ENCODE measurements around the gene PRXL2B.

PRXL2B gene

DNA sequence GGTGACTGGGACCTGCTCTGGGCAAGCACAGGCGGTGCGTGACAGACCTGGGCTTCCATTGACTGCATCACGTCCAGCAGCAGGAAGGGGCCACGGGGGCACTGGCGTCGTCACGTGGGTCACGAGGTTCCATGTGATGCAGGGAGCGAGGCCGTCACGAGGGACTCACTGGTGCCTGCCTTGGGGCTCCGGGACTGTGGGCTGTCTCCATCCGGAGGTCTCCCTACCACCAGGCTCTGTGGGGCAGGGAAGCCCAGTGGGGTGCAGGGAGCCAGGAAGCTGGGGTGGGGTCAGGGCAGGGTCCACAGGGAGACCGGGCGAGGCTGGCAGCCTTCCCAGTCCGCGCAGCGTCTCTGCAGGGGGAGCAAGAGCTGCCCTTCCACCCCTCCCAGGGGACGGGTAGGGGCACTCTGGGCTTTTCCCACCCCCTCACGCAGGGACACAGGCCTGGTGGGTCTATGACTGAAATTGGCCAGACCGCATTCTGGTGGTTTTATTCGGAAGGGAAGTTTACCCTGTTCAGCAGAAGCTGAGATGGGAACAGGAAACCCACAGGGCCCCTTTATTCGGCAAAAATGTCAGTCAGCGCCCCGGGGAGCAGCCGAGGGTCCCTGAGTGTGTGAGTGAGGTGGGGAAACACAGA is 30.8 kb upstream of the PRXL2B start:
- POLR2A ChIA-PET, result interaction anchor here (0.6 to 3.3 kb wide), 8 partner anchors 8 to 255 kb away, joined by 3 to 51 read pairs (median 3); partner anchors contain the start of gene PRXL2B
- Histone ChIP-seq H3K4me3 (ENCODE audit: control insufficient read depth in 1 of 7, extremely low read depth in 1 of 7, insufficient read depth in 4 of 7, low read depth in 2 of 7, low read length in 6 of 7) (peak overlapping the region; percentile 37 to 89 (median 80)), H3K27me3 (replicated peaks in 2 of 5; ENCODE audit: control insufficient read depth in 4 of 5, insufficient read depth in 5 of 5, low read length in 4 of 5) (no peaks in the 10 kb centered on the region), H3K36me3 (ENCODE audit: control insufficient read depth in 4 of 4, insufficient read depth in 4 of 4, low read length in 3 of 4) (peaks cover 0 to 21% (median 13%) of the 10 kb centered on the region in 4 experiments), H3K9me3 (ENCODE audit: control extremely low read depth in 1 of 5, control insufficient read depth in 4 of 5, insufficient read depth in 2 of 5, low read depth in 1 of 5, low read length in 4 of 5) (no peaks in the 10 kb centered on the region), H3K27ac (ENCODE audit: insufficient read depth in 1 of 2, low read depth in 1 of 2, low read length in 2 of 2, poor library complexity in 1 of 2, severe bottlenecking in 2 of 2) (peak overlapping the region; percentile 72 to 89), H3K4me1 (ENCODE audit: control extremely low read depth in 1 of 4, control insufficient read depth in 4 of 4, insufficient read depth in 4 of 4, low read length in 3 of 4) (peaks cover 0 to 49% (median 44%) of the 10 kb centered on the region in 4 experiments)
- peak; percentile 88 to 97 (median 95) for DNase-seq
- 0% methylated on average over 23 of the region's 26 CpGs for WGBS (ENCODE audit: insufficient coverage)
- CTCF ChIA-PET, result interaction anchor here (0.5 to 2.5 kb wide), 12 partner anchors 9 to 140 kb away, joined by 3 to 30 read pairs (median 3); partner anchors contain the start of gene PANK4

DNA sequence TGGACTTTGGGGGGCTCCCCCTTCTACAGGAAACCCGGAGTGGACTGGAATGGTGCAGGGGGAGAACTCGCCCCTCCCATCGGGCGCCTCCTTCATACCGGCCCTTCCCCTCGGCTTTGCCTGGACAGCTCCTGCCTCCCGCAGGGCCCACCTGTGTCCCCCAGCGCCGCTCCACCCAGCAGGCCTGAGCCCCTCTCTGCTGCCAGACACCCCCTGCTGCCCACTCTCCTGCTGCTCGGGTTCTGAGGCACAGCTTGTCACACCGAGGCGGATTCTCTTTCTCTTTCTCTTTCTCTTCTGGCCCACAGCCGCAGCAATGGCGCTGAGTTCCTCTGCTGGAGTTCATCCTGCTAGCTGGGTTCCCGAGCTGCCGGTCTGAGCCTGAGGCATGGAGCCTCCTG is 30.3 kb upstream of the PRXL2B start, which contains the start of gene TNFRSF14:
Gene TNFRSF14 (plus strand): TSS at position 95 of the 401 bp plus-strand sequence. CDS start 294 bp downstream, at position 389.
- ChIA-PET POLR2A (interaction anchor here (0.6 to 3.3 kb wide), 8 partner anchors 9 to 255 kb away, joined by 3 to 51 read pairs (median 3); partner anchors contain the start of gene PRXL2B), CTCF (interaction anchor here (0.5 to 2.5 kb wide), 11 partner anchors 9 to 122 kb away, joined by 3 to 30 read pairs (median 3); partner anchors contain the start of gene PANK4)
- Histone ChIP-seq H3K9me3 (ENCODE audit: control extremely low read depth in 1 of 5, control insufficient read depth in 4 of 5, insufficient read depth in 2 of 5, low read depth in 1 of 5, low read length in 4 of 5) (no peaks in the 10 kb centered on the region), H3K4me3 (ENCODE audit: control insufficient read depth in 1 of 7, extremely low read depth in 1 of 7, insufficient read depth in 4 of 7, low read depth in 2 of 7, low read length in 6 of 7) (peak within 1 kb of the TSS; percentile 37 to 89 (median 80)), H3K36me3 (ENCODE audit: control insufficient read depth in 4 of 4, insufficient read depth in 4 of 4, low read length in 3 of 4) (peaks cover 0 to 25% (median 15%) of the 10 kb centered on the region in 4 experiments), H3K27ac (ENCODE audit: insufficient read depth in 1 of 2, low read depth in 1 of 2, low read length in 2 of 2, poor library complexity in 1 of 2, severe bottlenecking in 2 of 2) (peak within 1 kb of the TSS; percentile 72 to 89), H3K27me3 (replicated peaks in 2 of 5; ENCODE audit: control insufficient read depth in 4 of 5, insufficient read depth in 5 of 5, low read length in 4 of 5) (no peaks in the 10 kb centered on the region), H3K4me1 (ENCODE audit: control extremely low read depth in 1 of 4, control insufficient read depth in 4 of 4, insufficient read depth in 4 of 4, low read length in 3 of 4) (peaks cover 0 to 52% (median 44%) of the 10 kb centered on the region in 4 experiments)
- WGBS (ENCODE audit: insufficient coverage), result 0% methylated on average over 13 of the region's 16 CpGs
- DNase-seq, result peak; percentile 81 to 95 (median 92)

DNA sequence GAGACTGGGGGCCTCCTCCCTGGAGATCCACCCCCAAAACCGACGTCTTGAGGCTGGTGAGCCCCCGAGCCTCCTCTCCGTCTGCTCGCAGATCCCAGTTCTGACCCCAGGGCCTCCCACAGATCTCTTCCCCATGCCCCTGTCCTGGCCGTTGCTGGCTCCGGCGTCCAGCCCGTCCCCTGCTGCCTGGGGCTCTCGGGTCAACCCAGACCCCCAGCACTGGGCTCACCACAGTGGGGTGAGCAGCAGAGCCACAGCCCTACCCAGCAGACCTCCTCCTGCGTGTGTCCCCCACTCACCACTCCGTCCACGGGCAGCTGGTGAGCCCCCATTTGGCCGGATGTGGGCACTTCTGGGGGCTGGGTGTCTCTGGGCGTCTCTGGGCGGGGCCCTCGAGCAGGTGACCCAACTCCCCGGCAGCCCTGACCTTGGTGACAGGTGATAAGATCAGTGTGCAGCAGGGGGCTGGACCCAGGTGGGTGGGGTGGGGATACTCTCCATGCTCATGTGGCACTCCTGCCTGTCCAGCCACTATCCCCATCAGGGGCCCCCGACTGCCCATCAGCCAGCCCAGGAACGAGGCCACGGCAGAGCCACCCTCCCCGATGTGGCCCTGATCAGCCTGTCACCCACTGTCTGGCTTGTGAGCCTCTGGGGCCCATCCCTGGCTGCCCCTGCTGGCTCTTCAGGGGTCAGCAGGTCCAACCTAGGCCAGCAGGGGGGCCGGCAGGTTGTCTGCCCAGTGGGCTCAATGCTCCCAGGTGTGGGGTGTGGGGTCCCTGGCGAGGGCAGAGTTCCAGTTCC is 29.7 kb upstream of the PRXL2B start:
- ChIA-PET CTCF (interaction anchor here (1.1 to 2.5 kb wide), 8 partner anchors 10 to 123 kb away, joined by 3 to 30 read pairs (median 4); no protein-coding TSS in a partner anchor), POLR2A (interaction anchor here (1.2 to 3.3 kb wide), 4 partner anchors 21 to 256 kb away, joined by 3 to 51 read pairs (median 8); partner anchors contain the start of gene PRXL2B)
- DNase-seq, result peak in 1 of 3 donors; percentile 38
- WGBS (ENCODE audit: insufficient coverage), result 10% methylated on average over 19 of the region's 24 CpGs
- Histone ChIP-seq H3K36me3 (ENCODE audit: control insufficient read depth in 4 of 4, insufficient read depth in 4 of 4, low read length in 3 of 4) (peaks cover 0 to 31% (median 15%) of the 10 kb centered on the region in 4 experiments), H3K27me3 (replicated peaks in 2 of 5; ENCODE audit: control insufficient read depth in 4 of 5, insufficient read depth in 5 of 5, low read length in 4 of 5) (no peaks in the 10 kb centered on the region), H3K27ac (ENCODE audit: insufficient read depth in 1 of 2, low read depth in 1 of 2, low read length in 2 of 2, poor library complexity in 1 of 2, severe bottlenecking in 2 of 2) (peak overlapping the region; percentile 72 to 89), H3K9me3 (ENCODE audit: control extremely low read depth in 1 of 5, control insufficient read depth in 4 of 5, insufficient read depth in 2 of 5, low read depth in 1 of 5, low read length in 4 of 5) (no peaks in the 10 kb centered on the region), H3K4me3 (ENCODE audit: control insufficient read depth in 1 of 7, extremely low read depth in 1 of 7, insufficient read depth in 4 of 7, low read depth in 2 of 7, low read length in 6 of 7) (peak overlapping the region; percentile 37 to 89 (median 80)), H3K4me1 (ENCODE audit: control extremely low read depth in 1 of 4, control insufficient read depth in 4 of 4, insufficient read depth in 4 of 4, low read length in 3 of 4) (peaks cover 0 to 52% (median 44%) of the 10 kb centered on the region in 4 experiments)

DNA sequence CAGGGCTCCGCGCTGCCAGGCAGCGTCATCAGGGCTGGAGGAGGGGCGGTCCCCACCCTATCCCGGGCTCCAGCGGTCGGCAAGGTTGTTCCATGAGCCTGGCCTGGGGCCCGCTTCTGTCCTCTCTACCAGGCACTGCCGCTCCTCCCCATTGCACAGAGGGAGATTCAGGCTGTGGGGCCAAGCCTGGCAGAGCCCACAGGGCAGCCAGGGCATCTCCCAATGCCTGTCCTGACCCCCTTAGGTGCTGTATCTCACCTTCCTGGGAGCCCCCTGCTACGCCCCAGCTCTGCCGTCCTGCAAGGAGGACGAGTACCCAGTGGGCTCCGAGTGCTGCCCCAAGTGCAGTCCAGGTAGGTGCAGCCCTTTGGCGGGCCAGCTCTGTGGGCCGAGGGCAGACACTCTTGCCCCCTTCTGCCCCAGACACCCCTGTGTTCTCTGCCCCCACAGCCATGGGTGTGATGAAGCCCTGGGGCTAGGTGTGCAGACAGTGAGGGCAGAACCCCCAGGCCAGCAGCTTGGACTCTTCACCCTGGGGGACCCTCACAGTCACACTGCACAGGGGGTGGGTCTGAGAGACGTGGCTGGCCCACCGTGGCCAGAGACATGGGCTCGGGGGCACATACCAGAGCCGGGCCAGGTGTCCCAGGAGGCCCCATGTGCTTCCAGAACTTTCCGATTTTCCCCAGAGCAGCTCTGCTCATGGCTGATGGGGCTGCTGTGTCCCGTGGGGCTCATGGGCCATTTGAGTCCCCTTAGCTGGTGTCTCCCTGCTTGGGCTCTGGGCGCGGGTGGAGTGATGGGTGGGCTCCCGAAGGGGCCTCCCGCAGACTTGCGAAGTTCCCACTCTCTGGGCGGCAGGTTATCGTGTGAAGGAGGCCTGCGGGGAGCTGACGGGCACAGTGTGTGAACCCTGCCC is 28.8 kb upstream of the PRXL2B start:
- H3K9me3 ChIP-seq (ENCODE audit: control extremely low read depth in 1 of 5, control insufficient read depth in 4 of 5, insufficient read depth in 2 of 5, low read depth in 1 of 5, low read length in 4 of 5), result no peaks in the 10 kb centered on the region
- WGBS (ENCODE audit: insufficient coverage), result 89% methylated on average over 22 of the region's 30 CpGs
- H3K27ac ChIP-seq (ENCODE audit: insufficient read depth in 1 of 2, low read depth in 1 of 2, low read length in 2 of 2, poor library complexity in 1 of 2, severe bottlenecking in 2 of 2), result no peak overlapping the region
- no peaks in the 10 kb centered on the region for H3K27me3 ChIP-seq (replicated peaks in 2 of 5; ENCODE audit: control insufficient read depth in 4 of 5, insufficient read depth in 5 of 5, low read length in 4 of 5)
- peak overlapping the region in 5 of 7 experiments; percentile 76 to 89 (median 82) for H3K4me3 ChIP-seq (ENCODE audit: control insufficient read depth in 1 of 7, extremely low read depth in 1 of 7, insufficient read depth in 4 of 7, low read depth in 2 of 7, low read length in 6 of 7)
- DNase-seq, result no peak
- ChIA-PET CTCF (interaction anchor here (0.6 to 1.6 kb wide), 3 partner anchors 11 to 37 kb away, joined by 3 to 5 read pairs (median 3); no protein-coding TSS in a partner anchor), POLR2A (interaction anchor here (2.0 to 3.3 kb wide), 2 partner anchors 28 kb away, joined by 5 to 51 read pairs; partner anchors contain the start of gene PRXL2B)
- peaks cover 0 to 39% (median 18%) of the 10 kb centered on the region in 4 experiments for H3K36me3 ChIP-seq (ENCODE audit: control insufficient read depth in 4 of 4, insufficient read depth in 4 of 4, low read length in 3 of 4)
- H3K4me1 ChIP-seq (ENCODE audit: control extremely low read depth in 1 of 4, control insufficient read depth in 4 of 4, insufficient read depth in 4 of 4, low read length in 3 of 4), result peaks cover 0 to 52% (median 44%) of the 10 kb centered on the region in 4 experiments

DNA sequence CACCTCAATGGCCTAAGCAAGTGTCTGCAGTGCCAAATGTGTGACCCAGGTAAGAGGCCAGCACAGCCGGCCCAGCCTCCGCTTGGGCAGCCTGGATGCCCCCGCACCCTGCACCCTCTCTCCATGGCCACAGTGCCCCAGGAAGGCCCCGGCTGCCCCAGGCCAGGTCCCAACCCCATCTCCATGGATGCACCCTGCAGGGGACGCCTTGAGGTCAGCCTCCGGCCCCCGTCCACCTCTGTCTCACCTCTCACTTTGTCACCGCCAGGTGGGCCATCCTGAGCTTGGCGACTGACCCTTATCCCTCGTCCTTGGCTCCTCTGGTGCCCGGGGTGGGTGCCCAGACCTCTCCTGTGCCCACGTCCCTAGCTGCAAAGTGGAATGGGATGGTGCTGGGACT is 28.2 kb upstream of the PRXL2B start:
- ChIA-PET CTCF (interaction anchor here (1.5 kb wide), 1 partner anchor 36 kb away, joined by 3 read pairs; no protein-coding TSS in a partner anchor), POLR2A (interaction anchor here (2.0 kb wide), 1 partner anchor 28 kb away, joined by 5 read pairs; the partner anchor contains the start of gene PRXL2B)
- WGBS (ENCODE audit: insufficient coverage), result 100% methylated on average over 10 of the region's 12 CpGs
- Histone ChIP-seq H3K9me3 (ENCODE audit: control extremely low read depth in 1 of 5, control insufficient read depth in 4 of 5, insufficient read depth in 2 of 5, low read depth in 1 of 5, low read length in 4 of 5) (no peaks in the 10 kb centered on the region), H3K4me3 (ENCODE audit: control insufficient read depth in 1 of 7, extremely low read depth in 1 of 7, insufficient read depth in 4 of 7, low read depth in 2 of 7, low read length in 6 of 7) (no peak overlapping the region), H3K27me3 (replicated peaks in 2 of 5; ENCODE audit: control insufficient read depth in 4 of 5, insufficient read depth in 5 of 5, low read length in 4 of 5) (no peaks in the 10 kb centered on the region), H3K36me3 (ENCODE audit: control insufficient read depth in 4 of 4, insufficient read depth in 4 of 4, low read length in 3 of 4) (peaks cover 0 to 45% (median 20%) of the 10 kb centered on the region in 4 experiments), H3K4me1 (ENCODE audit: control extremely low read depth in 1 of 4, control insufficient read depth in 4 of 4, insufficient read depth in 4 of 4, low read length in 3 of 4) (peaks cover 0 to 52% (median 44%) of the 10 kb centered on the region in 4 experiments), H3K27ac (ENCODE audit: insufficient read depth in 1 of 2, low read depth in 1 of 2, low read length in 2 of 2, poor library complexity in 1 of 2, severe bottlenecking in 2 of 2) (no peak overlapping the region)
- no peak for DNase-seq

DNA sequence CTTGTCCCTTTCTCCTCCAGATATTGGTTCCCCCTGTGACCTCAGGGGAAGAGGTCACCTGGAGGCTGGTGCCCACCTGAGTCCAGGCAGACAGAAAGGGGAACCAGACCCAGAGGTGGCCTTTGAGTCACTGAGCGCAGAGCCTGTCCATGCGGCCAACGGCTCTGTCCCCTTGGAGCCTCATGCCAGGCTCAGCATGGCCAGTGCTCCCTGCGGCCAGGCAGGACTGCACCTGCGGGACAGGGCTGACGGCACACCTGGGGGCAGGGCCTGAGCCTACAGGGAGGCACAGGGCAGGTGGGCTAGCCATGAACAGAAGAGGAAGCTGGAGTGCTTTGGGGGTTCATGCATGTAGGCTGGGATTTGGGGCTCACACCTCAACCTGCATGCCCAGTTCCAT is 27.7 kb upstream of the PRXL2B start:
- H3K27me3 ChIP-seq (replicated peaks in 2 of 5; ENCODE audit: control insufficient read depth in 4 of 5, insufficient read depth in 5 of 5, low read length in 4 of 5), result no peaks in the 10 kb centered on the region
- 99% methylated on average over 6 of the region's 6 CpGs for WGBS (ENCODE audit: insufficient coverage)
- CTCF ChIA-PET, result interaction anchor here (1.5 kb wide), 1 partner anchor 36 kb away, joined by 3 read pairs; no protein-coding TSS in a partner anchor
- H3K4me3 ChIP-seq (ENCODE audit: control insufficient read depth in 1 of 7, extremely low read depth in 1 of 7, insufficient read depth in 4 of 7, low read depth in 2 of 7, low read length in 6 of 7), result no peak overlapping the region
- POLR2A ChIA-PET, result interaction anchor here (2.0 kb wide), 1 partner anchor 27 kb away, joined by 5 read pairs; the partner anchor contains the start of gene PRXL2B
- peaks cover 0 to 48% (median 43%) of the 10 kb centered on the region in 4 experiments for H3K4me1 ChIP-seq (ENCODE audit: control extremely low read depth in 1 of 4, control insufficient read depth in 4 of 4, insufficient read depth in 4 of 4, low read length in 3 of 4)
- no peak for DNase-seq
- no peaks in the 10 kb centered on the region for H3K9me3 ChIP-seq (ENCODE audit: control extremely low read depth in 1 of 5, control insufficient read depth in 4 of 5, insufficient read depth in 2 of 5, low read depth in 1 of 5, low read length in 4 of 5)
- H3K27ac ChIP-seq (ENCODE audit: insufficient read depth in 1 of 2, low read depth in 1 of 2, low read length in 2 of 2, poor library complexity in 1 of 2, severe bottlenecking in 2 of 2), result no peak overlapping the region
- peaks cover 0 to 48% (median 21%) of the 10 kb centered on the region in 4 experiments for H3K36me3 ChIP-seq (ENCODE audit: control insufficient read depth in 4 of 4, insufficient read depth in 4 of 4, low read length in 3 of 4)

Data from common myeloid progenitor, CD34-positive (primary cell).